Occipital lobe (tissue), 2 donors: ENCODE results near the gene ZNF324. TPM values are rescaled to one million over a fixed set of nuclear protein-coding genes. Genes with fewer than 3 reads are reported as not detected.
"Not testable (repeated sequence)": the region's sequence is repeated elsewhere in the genome, so short reads cannot be mapped to it uniquely, and the experiment has no call there.

Source experiments
- DNase-seq: peaks from one replicate; lab custom pipeline; 2025; lab: John Stamatoyannopoulos, UW
- total RNA-seq: library from RNA; depleted of rRNA; stranded (reverse); fragments of >200 nt; gene quantifications from one replicate; pipeline ENCODE4 v1.2.3, GENCODE V29; 2014

Gene ZNF324
- total RNA-seq, 1 donor from 2014 or later: 22.9 TPM

- no peak for DNase-seq
Measured at GRCh38 chr19:58471736-58472135, 4.9 kb downstream of the ZNF324 start.

- DNase-seq: no peak
Measured at GRCh38 chr19:58473775-58474174, 6.9 kb downstream of the ZNF324 start.

DNA sequence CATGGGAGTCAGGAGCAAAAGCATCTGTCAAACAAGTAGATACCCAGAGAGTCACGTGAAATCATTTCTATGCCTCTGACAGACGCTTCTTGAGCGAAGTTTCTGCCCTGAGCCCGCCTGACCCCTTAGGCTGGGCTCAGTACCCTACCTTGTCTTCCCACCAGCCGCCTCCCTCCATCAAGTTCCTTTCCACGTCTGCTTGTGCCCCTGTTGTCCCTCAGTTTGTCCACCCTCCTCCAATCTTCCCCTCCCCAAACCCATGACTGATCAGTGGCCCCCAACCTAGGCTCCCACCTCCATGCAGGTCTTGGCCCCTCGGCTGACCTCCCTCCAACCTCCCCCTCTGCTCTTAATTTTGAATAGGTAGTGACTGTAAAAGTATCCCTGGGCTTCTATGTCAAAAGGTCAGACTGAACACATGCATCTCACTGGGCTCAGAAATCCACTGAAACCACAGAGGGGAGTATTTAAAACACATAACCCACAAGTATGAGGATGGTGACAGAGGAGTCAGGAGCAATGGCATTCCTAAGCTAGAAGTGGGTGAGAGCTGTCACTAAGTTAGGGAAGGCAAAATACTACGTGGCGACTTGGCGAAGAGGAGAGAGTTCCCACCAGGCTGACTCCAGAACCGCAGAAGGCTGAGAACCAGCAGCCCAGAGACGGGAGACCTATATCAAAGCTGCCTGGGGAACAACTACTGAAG lies 7.6 kb downstream of the ZNF324 start:
- DNase-seq: no peak

GRCh38 chr19:58474997-58475713 lies 8.3 kb downstream of the ZNF324 start:
- DNase-seq: no peak

DNA sequence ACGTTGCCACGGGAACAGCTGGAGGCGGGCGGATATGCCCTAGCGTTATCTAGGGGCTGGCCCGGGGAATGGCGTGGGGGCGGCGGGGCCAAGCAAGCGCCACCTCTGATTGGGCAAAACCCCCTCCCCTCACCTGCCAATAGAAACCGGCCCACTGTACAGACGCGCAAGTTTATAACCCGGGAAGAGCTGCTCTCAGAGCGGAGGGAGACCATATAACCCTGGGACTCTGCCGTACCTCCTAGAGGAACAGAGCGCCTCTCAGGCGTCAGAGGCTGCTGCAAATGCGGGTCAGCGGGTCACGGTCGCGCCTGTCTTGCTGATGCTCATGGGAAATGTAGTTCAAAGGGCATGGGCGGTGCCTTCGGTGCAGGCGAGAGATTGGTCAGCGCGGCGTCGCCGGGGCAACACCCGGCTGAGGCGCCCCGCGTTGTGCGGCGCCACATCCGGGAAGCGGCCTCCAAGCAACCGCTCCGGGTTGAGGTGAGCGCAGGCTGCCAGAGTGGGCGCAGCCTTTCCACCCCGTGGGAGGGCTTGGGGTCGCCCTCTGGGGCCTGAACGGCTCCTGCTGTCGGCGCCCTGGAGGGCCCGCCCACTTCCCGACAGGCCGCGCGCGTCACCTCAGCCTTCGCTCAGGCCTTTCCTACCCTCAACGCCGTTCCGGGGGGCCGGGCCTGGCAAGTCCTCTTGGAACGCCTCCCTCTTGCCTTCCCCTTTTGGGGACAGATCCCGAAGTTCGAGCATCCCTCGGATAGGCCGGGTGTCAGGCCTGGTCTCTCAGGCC lies 9.0 kb downstream of the ZNF324 start, which contains the start of gene ZNF446:
TSS of gene ZNF446 (plus strand) at position 639 of the 784 bp plus-strand sequence. CDS start 867 bp downstream, outside the sequence.
- DNase-seq: peak; percentile 95

GRCh38 chr19:58476498-58477015 lies 9.7 kb downstream of the ZNF324 start:
- DNase-seq: no peak

GRCh38 chr19:58477130-58477529 lies 10.2 kb downstream of the ZNF324 start:
- DNase-seq: no peak

- DNase-seq: no peak
Measured at GRCh38 chr19:58477871-58478270, 11.0 kb downstream of the ZNF324 start.

GRCh38 chr19:58479303-58479702 lies 12.4 kb downstream of the ZNF324 start:
- no peak for DNase-seq

- no peak for DNase-seq
Measured at GRCh38 chr19:58479736-58480480, 13.0 kb downstream of the ZNF324 start.

DNA sequence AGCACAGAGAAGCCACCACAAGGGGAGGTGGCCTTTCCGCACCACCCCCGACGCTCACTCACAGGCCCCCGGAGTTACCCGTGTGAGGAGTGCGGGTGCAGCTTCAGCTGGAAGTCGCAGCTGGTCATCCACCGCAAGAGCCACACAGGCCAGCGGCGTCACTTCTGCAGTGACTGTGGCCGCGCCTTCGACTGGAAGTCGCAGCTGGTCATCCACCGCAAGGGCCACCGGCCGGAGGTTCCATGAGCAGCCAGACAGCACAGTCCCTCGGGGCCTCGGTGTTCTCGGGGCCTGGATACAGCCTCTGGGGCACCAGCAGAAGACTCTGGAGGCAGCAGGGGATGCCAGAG lies 13.6 kb downstream of the ZNF324 start:
- DNase-seq: no peak

- DNase-seq: no peak
Measured at GRCh38 chr19:58480831-58481230, 14.0 kb downstream of the ZNF324 start.

- DNase-seq: no peak
Measured at GRCh38 chr19:58482372-58482771, 15.5 kb downstream of the ZNF324 start.

GRCh38 chr19:58483776-58484175 lies 16.9 kb downstream of the ZNF324 start:
- DNase-seq: no peak

GRCh38 chr19:58484349-58484748 lies 17.5 kb downstream of the ZNF324 start:
- DNase-seq: not testable (repeated sequence)

DNA sequence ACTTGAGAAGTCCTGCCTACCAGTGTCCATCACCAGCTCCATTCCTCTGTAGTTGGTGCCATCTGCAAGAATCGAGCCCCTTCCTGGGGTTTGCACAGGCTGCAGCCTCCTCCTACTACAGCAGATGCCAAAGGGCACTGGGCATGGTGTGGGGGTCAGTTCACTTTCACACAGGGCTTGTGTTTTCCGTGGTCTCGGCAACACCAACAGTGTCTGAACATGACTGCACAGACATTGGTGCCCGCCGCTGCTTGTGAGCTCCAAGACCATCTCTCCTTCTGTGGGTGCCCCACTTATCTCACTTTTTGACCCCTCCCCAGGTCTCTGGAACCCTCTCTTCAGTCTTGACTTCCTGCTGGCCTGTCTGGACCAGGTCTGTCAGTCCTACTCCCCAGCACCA lies 24.5 kb downstream of the ZNF324 start:
- DNase-seq: no peak

- no peak for DNase-seq
Measured at GRCh38 chr19:58492265-58492664, 25.4 kb downstream of the ZNF324 start.

DNA sequence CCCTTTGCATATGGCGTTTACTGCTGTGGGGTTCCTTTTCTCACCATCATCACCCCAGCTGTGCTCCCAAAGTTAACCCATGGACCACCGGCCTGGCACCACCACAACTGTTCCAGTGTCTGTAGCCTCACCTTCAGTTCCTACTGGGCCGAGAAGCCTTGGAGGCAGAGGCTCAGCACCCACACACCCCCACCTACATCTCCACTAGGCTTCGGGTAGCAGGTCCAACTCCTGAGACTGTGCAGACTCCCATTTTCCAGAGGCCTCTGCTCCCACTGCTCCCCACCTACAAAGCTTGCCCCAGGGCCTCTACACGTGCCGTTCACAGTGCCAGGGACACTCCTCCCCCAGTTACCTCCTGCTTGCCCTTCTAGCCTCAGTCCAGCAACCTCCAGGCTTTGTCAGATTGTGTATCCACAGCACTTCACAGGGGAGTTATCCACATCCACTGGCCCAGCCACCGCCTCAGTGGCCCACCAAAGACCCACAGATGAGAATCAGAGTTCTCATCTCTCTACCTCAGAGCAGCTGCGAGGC lies 30.8 kb downstream of the ZNF324 start:
- no peak for DNase-seq

DNA sequence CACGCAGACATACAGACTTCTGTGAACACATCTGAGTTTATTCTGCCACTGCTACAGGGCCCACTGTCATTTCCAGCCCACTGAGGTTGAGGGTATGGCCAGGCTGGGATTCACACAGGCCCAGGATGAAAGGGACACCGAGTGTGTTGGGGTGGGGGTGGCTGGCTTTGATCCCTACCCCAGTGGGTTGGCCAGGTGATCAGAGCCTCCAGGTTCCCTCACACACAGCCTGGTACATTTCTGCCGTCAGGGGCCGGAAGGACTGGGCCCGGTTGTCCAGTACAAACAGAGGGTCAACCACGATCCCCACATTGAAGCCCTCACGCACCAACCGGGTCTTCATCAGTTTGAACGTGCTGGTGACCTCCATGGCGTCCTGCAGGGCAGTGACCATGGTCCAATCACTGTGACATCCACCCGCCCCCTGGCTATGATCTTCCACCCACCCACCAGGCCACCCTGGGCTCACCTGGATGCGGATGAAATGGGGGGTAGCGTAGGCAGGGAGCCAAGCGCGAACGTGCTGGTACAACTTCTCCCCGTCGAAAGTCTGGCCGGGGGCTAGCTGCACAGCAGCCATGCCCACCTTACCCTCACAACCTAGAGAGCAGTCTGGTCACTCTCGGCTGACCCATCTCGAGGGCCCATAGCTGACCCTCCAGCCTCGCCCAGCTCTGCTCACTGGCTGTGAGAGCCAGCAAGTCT lies 31.6 kb downstream of the ZNF324 start:
- DNase-seq: no peak
